ENCODE data around the gene SIGLEC15.
"Not testable (repeated sequence)": the region's sequence is repeated elsewhere in the genome, so short reads cannot be mapped to it uniquely, and the experiment has no call there.

The SIGLEC15 gene

DNA sequence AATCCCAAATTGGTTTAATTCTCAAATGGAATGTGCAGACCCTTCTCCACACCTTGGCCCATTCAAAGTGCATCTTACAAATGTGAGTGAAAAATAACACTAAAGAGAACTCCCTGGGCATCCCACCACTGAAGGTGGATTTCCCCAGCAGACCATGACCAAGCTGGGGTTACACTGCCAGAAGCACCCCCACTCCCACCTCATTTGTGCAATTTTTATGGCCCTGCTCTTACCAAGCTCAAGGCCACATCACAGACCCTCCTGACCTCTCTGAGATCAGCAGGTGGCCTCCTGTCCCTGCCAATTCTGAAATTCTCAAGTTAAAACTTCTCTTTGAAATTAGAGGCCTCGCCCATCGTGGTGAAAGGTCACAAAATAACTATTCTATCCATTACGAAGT, 21.6 kb downstream of the SIGLEC15 start:
- TF ChIP-seq GABPA (IDR thresholded peaks at IDR 0.05; ENCODE audit: low read depth): no peak
- no peak for TF ChIP-seq POLR2AphosphoS5 (IDR thresholded peaks at IDR 0.05; ENCODE audit: low read depth)
- no peak for TF ChIP-seq SPI1 (IDR thresholded peaks at IDR 0.05; ENCODE audit: borderline replicate concordance, low read depth)
- TF ChIP-seq, protein P1, sequence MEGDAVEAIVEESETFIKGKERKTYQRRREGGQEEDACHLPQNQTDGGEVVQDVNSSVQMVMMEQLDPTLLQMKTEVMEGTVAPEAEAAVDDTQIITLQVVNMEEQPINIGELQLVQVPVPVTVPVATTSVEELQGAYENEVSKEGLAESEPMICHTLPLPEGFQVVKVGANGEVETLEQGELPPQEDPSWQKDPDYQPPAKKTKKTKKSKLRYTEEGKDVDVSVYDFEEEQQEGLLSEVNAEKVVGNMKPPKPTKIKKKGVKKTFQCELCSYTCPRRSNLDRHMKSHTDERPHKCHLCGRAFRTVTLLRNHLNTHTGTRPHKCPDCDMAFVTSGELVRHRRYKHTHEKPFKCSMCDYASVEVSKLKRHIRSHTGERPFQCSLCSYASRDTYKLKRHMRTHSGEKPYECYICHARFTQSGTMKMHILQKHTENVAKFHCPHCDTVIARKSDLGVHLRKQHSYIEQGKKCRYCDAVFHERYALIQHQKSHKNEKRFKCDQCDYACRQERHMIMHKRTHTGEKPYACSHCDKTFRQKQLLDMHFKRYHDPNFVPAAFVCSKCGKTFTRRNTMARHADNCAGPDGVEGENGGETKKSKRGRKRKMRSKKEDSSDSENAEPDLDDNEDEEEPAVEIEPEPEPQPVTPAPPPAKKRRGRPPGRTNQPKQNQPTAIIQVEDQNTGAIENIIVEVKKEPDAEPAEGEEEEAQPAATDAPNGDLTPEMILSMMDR (IDR thresholded peaks at IDR 0.05; ENCODE audit: insufficient read depth, low read length): no peak
- TF ChIP-seq, protein P2, sequence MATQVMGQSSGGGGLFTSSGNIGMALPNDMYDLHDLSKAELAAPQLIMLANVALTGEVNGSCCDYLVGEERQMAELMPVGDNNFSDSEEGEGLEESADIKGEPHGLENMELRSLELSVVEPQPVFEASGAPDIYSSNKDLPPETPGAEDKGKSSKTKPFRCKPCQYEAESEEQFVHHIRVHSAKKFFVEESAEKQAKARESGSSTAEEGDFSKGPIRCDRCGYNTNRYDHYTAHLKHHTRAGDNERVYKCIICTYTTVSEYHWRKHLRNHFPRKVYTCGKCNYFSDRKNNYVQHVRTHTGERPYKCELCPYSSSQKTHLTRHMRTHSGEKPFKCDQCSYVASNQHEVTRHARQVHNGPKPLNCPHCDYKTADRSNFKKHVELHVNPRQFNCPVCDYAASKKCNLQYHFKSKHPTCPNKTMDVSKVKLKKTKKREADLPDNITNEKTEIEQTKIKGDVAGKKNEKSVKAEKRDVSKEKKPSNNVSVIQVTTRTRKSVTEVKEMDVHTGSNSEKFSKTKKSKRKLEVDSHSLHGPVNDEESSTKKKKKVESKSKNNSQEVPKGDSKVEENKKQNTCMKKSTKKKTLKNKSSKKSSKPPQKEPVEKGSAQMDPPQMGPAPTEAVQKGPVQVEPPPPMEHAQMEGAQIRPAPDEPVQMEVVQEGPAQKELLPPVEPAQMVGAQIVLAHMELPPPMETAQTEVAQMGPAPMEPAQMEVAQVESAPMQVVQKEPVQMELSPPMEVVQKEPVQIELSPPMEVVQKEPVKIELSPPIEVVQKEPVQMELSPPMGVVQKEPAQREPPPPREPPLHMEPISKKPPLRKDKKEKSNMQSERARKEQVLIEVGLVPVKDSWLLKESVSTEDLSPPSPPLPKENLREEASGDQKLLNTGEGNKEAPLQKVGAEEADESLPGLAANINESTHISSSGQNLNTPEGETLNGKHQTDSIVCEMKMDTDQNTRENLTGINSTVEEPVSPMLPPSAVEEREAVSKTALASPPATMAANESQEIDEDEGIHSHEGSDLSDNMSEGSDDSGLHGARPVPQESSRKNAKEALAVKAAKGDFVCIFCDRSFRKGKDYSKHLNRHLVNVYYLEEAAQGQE (IDR thresholded peaks at IDR 0.05; ENCODE audit: insufficient replicate concordance, low read depth): no peak
- H3K4me3 ChIP-seq (replicated peaks; ENCODE audit: insufficient read depth, low read length): no peak overlapping the region
- no peak for DNase-seq (ENCODE audit: low read depth in 1 of 2, low spot score in 1 of 2)
- H3K27me3 ChIP-seq (ENCODE audit: insufficient read depth, poor library complexity, severe bottlenecking): no peaks in the 10 kb centered on the region
- H3K27ac ChIP-seq (replicated peaks): no peak overlapping the region

- H3K4me3 ChIP-seq (replicated peaks; ENCODE audit: insufficient read depth, low read length); DNase-seq (ENCODE audit: low read depth in 1 of 2, low spot score in 1 of 2); H3K27me3 ChIP-seq (ENCODE audit: insufficient read depth, poor library complexity, severe bottlenecking); H3K27ac ChIP-seq (replicated peaks): not testable (repeated sequence)
Measured at GRCh38 chr18:45848643-45849042, 23.2 kb downstream of the SIGLEC15 start.

GRCh38 chr18:45849529-45849928, 24.1 kb downstream of the SIGLEC15 start:
- TF ChIP-seq POLR2AphosphoS5 (IDR thresholded peaks at IDR 0.05; ENCODE audit: low read depth) (no peak), GABPA (IDR thresholded peaks at IDR 0.05; ENCODE audit: low read depth) (no peak), SPI1 (IDR thresholded peaks at IDR 0.05; ENCODE audit: borderline replicate concordance, low read depth) (no peak)
- TF ChIP-seq, protein P2 (IDR thresholded peaks at IDR 0.05; ENCODE audit: insufficient replicate concordance, low read depth): no peak
- TF ChIP-seq, protein P1 (IDR thresholded peaks at IDR 0.05; ENCODE audit: insufficient read depth, low read length): no peak
- no peak for DNase-seq (ENCODE audit: low read depth in 1 of 2, low spot score in 1 of 2)
- no peak overlapping the region for H3K27ac ChIP-seq (replicated peaks)
- H3K4me3 ChIP-seq (replicated peaks; ENCODE audit: insufficient read depth, low read length): no peak overlapping the region
- H3K27me3 ChIP-seq (ENCODE audit: insufficient read depth, poor library complexity, severe bottlenecking): no peaks in the 10 kb centered on the region

DNA sequence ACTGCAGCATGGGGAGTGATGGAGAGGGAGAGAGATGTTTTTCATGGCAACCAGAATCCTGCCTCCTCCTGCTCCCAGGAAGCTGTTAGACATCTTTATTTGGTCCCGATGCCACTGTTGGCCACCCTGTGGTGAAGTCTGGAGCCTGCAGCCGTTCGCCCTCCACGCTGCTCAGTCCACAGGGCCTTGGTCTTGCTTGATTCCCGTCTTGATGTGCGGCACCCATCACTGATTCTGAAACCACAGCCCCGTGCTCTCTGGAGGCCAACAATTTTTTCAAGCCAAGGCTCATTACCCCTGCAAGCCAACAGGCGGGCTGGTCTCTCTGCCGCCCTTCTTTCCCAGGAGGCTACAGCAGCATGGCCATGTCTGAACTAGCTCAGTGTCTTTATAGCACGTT, 24.5 kb downstream of the SIGLEC15 start:
- Histone ChIP-seq H3K27ac (replicated peaks) (no peak overlapping the region), H3K27me3 (ENCODE audit: insufficient read depth, poor library complexity, severe bottlenecking) (no peaks in the 10 kb centered on the region), H3K4me3 (replicated peaks; ENCODE audit: insufficient read depth, low read length) (no peak overlapping the region)
- no peak for DNase-seq (ENCODE audit: low read depth in 1 of 2, low spot score in 1 of 2)
- no peak for TF ChIP-seq POLR2AphosphoS5 (IDR thresholded peaks at IDR 0.05; ENCODE audit: low read depth)
- TF ChIP-seq, protein P2 (IDR thresholded peaks at IDR 0.05; ENCODE audit: insufficient replicate concordance, low read depth): no peak
- no peak for TF ChIP-seq SPI1 (IDR thresholded peaks at IDR 0.05; ENCODE audit: borderline replicate concordance, low read depth)
- TF ChIP-seq GABPA (IDR thresholded peaks at IDR 0.05; ENCODE audit: low read depth): no peak
- TF ChIP-seq, protein P1 (IDR thresholded peaks at IDR 0.05; ENCODE audit: insufficient read depth, low read length): no peak

Measured in HL-60 (cell line).